Heart left ventricle (tissue), 16 donors: Measurements from ENCODE around the gene ZSWIM4. TPM values are rescaled to one million over a fixed set of nuclear protein-coding genes. Genes with fewer than 3 reads are reported as not detected.
"Not testable (repeated sequence)": the region's sequence is repeated elsewhere in the genome, so short reads cannot be mapped to it uniquely, and the experiment has no call there.

Source experiments
- ATAC-seq, 4 donors: fragments of 200-7000 bp; cut with Tn5 transposase; one replicate each; pipeline ENCODE4 v1.9.1; 2020 to 2022; ENCODE audit warnings: moderate library complexity in 4 of 4, mild to moderate bottlenecking in 3 of 4, moderate number of reproducible peaks in 1 of 4
- DNase-seq, 5 donors: peaks; one replicate each; pipeline ENCODE4 v3.0.0-alpha.2; 2020
- H3K27ac ChIP-seq, 12 donors: fragments of 200-600 bp; sonication (generic) in 4 of 12; one replicate each; pipeline versions ENCODE4 v1.5.0 to v1.8.0; 2016 to 2022; ENCODE audit warnings: mild to moderate bottlenecking in 2 of 12
- H3K27me3 ChIP-seq, 9 donors: fragments of 200-600 bp; sonication (generic) in 2 of 9; one replicate each; pipeline versions ENCODE4 v1.5.1 to v1.8.0; 2016 to 2022; ENCODE audit warnings: mild to moderate bottlenecking in 3 of 9
- H3K36me3 ChIP-seq, 9 donors: fragments of 200-600 bp; sonication (generic) in 2 of 9; one replicate each; pipeline versions ENCODE4 v1.5.0 to v1.8.0; 2018 to 2022; ENCODE audit warnings: mild to moderate bottlenecking in 2 of 9
- H3K4me1 ChIP-seq, 12 donors: fragments of 200-600 bp; sonication (generic) in 4 of 12; one replicate each; pipeline versions ENCODE4 v1.5.0 to v1.8.0; 2016 to 2022; ENCODE audit warnings: mild to moderate bottlenecking in 3 of 12
- H3K4me3 ChIP-seq, 12 donors: fragments of 200-600 bp; sonication (generic) in 4 of 12; one replicate each; pipeline versions ENCODE4 v1.5.0 to v1.8.0; 2017 to 2022; ENCODE audit warnings: mild to moderate bottlenecking in 9 of 12, moderate library complexity in 4 of 12
- H3K9me3 ChIP-seq, 12 donors: fragments of 200-600 bp; sonication (generic) in 4 of 12; one replicate each; pipeline versions ENCODE4 v1.5.0 to v1.8.0; 2016 to 2022; ENCODE audit warnings: mild to moderate bottlenecking in 1 of 12
- POLR2A ChIP-seq, 2 donors: fragments of 450-650 bp; IDR thresholded peaks; one replicate each; pipeline ENCODE4 v1.6.1; 2017; ENCODE audit warnings: antibody characterized with exemption in 2 of 2, mild to moderate bottlenecking in 2 of 2, moderate library complexity in 2 of 2
- WGBS, 4 donors: extraction: QIAGEN DNeasy Blood & Tissue Kit in 2 of 4; methylation state at CpG; one replicate each; pipeline versions ENCODE4 v1.1.5 to v1.1.7; 2013 to 2018; 5-methylcytosine and 5-hydroxymethylcytosine counted together
- intact Hi-C, 10 donors: fragments of 100-400 bp; cut with DNase I; formaldehyde crosslinking; loops; one replicate each; pipeline versions ENCODE4 v1.11.1 to v1.14.2; 2022
- polyA plus RNA-seq, 2 donors: library from polyadenylated mRNA; stranded (reverse); fragments of 200-250 nt; gene quantifications; one replicate each; pipeline ENCODE4 v1.2.3, GENCODE V29; 2013
- total RNA-seq, 9 donors: library from RNA; depleted of rRNA in 2 of 9; stranded (reverse); fragments of >200 nt in 2 of 9; fragmentation: NEBNext Ultra II Directional in 3 of 9; extraction: Animal tissue kit (Norgen Biotek cat#: 25700) in 3 of 9; gene quantifications; one replicate each; pipeline versions ENCODE4 v1.1.0 to v1.2.4, GENCODE V29; 2016 to 2023
- TF ChIP-seq, protein P1 (sequence below), 12 donors: fragments of 200-600 bp; sonication (generic) in 4 of 12; IDR thresholded peaks; one replicate each; pipeline versions ENCODE4 v1.5.0 to v1.8.0; 2018 to 2022; ENCODE audit warnings: antibody characterized with exemption in 12 of 12, mild to moderate bottlenecking in 5 of 12
- donor health status: ischemic (EF 13 %, LVEDD 7.1; RV severe dilation, severe dysfunction).
- donor health status: healthy with polysubstance abuse.
- donor health status: DM: no; HTN: yes; CAD: no.
- donor health status: DM: no; HTN: no; CAD: no.
- donor health status: ischemic (EF 25% LVEDD 6.9; RV normal size, moderate dysfunction).
- donor health status: ischemic (EF 25% LVEDD 5.7; RV mildly dilated, moderate dysfunction).
- donor health status: healthy.
- donor health status: DM: yes; HTN: yes; CAD: no.
- donor health status: ischemic (EF 35%, LVEDD 5.7; RV mildly dilated, moderate dysfunction).
- donor health status: nonischemic (EF 11% LVEDD 7.7; RV severe dilation, severe dysfunction).
- donor health status: DM: yes; HTN: yes; CAD: no.
- donor health status: PGD.
- donor health status: ischemic (EF 29% LVEDD 5.4; RV normal size, mild dysfunction).
- donor health status: nonischemic (EF 23%, LVEDD 6.1; RV moderate dilation, normal function).

Gene ZSWIM4
- total and polyA plus RNA-seq, 11 donors: 1.3 to 10.9 (median 3.3) TPM

DNA sequence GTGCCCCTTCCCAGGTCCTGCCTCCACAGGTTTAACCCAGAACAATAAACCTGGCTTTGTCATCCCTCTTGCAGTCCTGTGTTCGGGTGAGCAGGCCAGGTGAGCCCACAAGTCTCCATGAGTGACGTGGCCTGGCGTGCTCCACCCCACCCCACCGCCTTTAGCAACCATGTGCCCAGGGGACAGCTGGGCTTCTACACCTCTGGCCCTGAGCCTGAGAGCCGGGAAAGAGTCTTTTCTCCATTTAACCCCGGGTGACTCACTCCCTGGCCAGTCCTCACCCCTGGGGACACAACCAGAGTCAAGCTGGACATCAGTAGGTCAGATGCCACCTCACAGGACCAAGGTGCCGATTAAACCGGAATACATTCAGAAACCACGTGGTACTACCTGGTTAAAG lies 16.8 kb upstream of the ZSWIM4 start:
- 79 to 84% (median 82%) methylated on average over 9 of the region's 9 CpGs for WGBS, 4 donors
- Histone ChIP-seq H3K9me3 (no peaks in the 10 kb centered on the region), H3K27ac (no peak overlapping the region), H3K36me3 (peaks cover 0 to 38% (median 27%) of the 10 kb centered on the region in 9 donors), H3K4me3 (no peak overlapping the region), H3K4me1 (peaks cover 6 to 40% (median 27%) of the 10 kb centered on the region in 12 donors), H3K27me3 (no peaks in the 10 kb centered on the region)
- ATAC-seq: no peak
- DNase-seq: no peak
- TF ChIP-seq, protein P1, sequence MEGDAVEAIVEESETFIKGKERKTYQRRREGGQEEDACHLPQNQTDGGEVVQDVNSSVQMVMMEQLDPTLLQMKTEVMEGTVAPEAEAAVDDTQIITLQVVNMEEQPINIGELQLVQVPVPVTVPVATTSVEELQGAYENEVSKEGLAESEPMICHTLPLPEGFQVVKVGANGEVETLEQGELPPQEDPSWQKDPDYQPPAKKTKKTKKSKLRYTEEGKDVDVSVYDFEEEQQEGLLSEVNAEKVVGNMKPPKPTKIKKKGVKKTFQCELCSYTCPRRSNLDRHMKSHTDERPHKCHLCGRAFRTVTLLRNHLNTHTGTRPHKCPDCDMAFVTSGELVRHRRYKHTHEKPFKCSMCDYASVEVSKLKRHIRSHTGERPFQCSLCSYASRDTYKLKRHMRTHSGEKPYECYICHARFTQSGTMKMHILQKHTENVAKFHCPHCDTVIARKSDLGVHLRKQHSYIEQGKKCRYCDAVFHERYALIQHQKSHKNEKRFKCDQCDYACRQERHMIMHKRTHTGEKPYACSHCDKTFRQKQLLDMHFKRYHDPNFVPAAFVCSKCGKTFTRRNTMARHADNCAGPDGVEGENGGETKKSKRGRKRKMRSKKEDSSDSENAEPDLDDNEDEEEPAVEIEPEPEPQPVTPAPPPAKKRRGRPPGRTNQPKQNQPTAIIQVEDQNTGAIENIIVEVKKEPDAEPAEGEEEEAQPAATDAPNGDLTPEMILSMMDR (IDR thresholded peaks at IDR 0.05): no peak
- no peak for TF ChIP-seq POLR2A (IDR thresholded peaks at IDR 0.05)
- intact Hi-C loops: loop anchor here in 1 of 10 donors (10.0 kb wide), 1 partner anchor 306 kb away; the partner anchor contains the start of gene C19orf67

DNA sequence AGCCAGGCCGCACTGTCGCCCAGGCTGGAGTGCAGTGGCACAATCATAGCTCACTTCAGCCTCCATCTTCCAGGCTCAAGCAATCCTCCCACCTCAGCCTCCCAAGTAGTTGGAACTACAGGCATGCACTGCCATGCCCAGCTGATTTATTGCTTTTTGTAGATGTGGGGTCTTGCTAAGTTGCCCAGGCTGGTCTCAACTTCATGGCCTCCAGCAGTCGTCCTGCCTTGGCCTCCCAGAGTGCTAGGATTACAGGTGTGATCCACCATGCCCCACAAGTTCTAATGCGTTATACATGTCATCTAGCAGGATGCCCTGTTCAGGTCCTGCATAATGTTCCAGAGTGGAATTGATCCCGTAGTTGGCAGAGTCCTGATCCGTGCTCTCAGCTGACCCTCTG lies 16.4 kb upstream of the ZSWIM4 start:
- no peak for TF ChIP-seq POLR2A (IDR thresholded peaks at IDR 0.05)
- TF ChIP-seq, protein P1 (IDR thresholded peaks at IDR 0.05): no peak
- peaks cover 6 to 39% (median 26%) of the 10 kb centered on the region in 12 donors for H3K4me1 ChIP-seq
- no peak for DNase-seq

DNA sequence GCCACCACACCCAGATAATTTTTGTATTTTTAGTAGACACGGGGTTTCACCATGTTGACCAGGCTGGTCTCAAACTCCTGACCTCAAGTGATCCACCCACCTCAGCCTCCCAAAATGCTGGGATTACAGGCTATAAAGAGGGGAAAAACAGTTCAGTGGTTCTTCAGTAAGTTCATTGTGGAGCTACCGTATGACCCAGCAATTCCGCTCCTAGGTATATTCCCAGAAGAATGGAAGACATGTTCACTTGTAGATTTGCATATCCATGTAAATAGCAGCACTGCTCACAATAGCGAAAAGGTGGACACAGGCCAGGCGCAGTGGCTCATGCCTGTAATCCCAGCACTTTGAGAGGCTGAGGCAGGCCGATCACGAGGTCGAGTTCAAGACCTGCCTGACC lies 15.4 kb upstream of the ZSWIM4 start:
- 97 to 98% (median 97%) methylated on average over 8 of the region's 8 CpGs for WGBS, 4 donors
- not testable (repeated sequence) for ATAC-seq, H3K9me3 ChIP-seq, H3K4me3 ChIP-seq, H3K27me3 ChIP-seq, DNase-seq, H3K27ac ChIP-seq
- intact Hi-C loops: loop anchor here in 2 of 10 donors (10.0 kb wide), 2 partner anchors 295 to 305 kb away; partner anchors contain the start of genes C19orf67 (in 1 of the 2) and MISP3 (in 1 of the 2)
- peaks cover 6 to 40% (median 27%) of the 10 kb centered on the region in 12 donors for H3K4me1 ChIP-seq
- peaks cover 0 to 38% (median 27%) of the 10 kb centered on the region in 9 donors for H3K36me3 ChIP-seq

More for the DNA sequence above, 16.4 kb upstream of the ZSWIM4 start:
- peaks cover 0 to 38% (median 27%) of the 10 kb centered on the region in 9 donors for H3K36me3 ChIP-seq
- H3K4me3 ChIP-seq: no peak overlapping the region
- H3K27ac ChIP-seq: no peak overlapping the region
- no peak for ATAC-seq
- H3K9me3 ChIP-seq: no peaks in the 10 kb centered on the region
- intact Hi-C loops: loop anchor here in 1 of 10 donors (10.0 kb wide), 1 partner anchor 306 kb away; the partner anchor contains the start of gene C19orf67
- H3K27me3 ChIP-seq: no peaks in the 10 kb centered on the region
- WGBS, 4 donors: 77 to 95% (median 84%) methylated on average over 6 of the region's 6 CpGs

DNA sequence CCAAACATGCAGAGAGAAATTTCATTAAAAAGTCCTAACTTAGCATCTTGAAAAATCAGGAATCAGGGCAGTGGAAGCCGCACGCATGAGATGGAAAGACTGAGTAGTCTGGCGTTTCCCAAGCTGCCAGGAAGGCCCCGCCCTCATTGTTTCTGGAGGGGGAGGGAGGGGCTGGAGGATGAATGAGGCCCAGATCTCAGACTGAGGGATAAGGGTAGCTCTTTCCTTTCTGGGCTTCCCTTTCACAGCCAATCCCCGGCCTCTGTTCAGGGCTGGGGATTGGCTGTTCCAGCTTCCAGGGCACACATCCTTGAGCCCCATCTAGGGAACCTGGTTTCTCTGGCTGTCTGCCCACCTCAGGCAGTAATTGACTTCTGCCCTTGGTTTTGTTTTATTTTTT lies 13.7 kb upstream of the ZSWIM4 start:
- Histone ChIP-seq H3K4me3 (no peak overlapping the region), H3K4me1 (peaks cover 0 to 37% (median 21%) of the 10 kb centered on the region in 12 donors), H3K27me3 (no peaks in the 10 kb centered on the region), H3K9me3 (no peaks in the 10 kb centered on the region), H3K27ac (peak overlapping the region in 10 of 12 donors; percentile 20 to 73 (median 57)), H3K36me3 (peaks cover 0 to 33% (median 25%) of the 10 kb centered on the region in 9 donors)
- intact Hi-C loops: loop anchor here in 1 of 10 donors (10.0 kb wide), 1 partner anchor 293 kb away; the partner anchor contains the start of gene MISP3
- WGBS, 4 donors: 6 to 10% (median 8%) methylated on average over 5 of the region's 5 CpGs
- TF ChIP-seq, protein P1 (IDR thresholded peaks at IDR 0.05): no peak
- TF ChIP-seq POLR2A (IDR thresholded peaks at IDR 0.05): no peak
- peak; percentile 75 to 83 (median 78) for DNase-seq
- peak; percentile 62 to 91 (median 82) for ATAC-seq
